ENCODE results near the gene ZNF784. TPM values are rescaled to one million over a fixed set of nuclear protein-coding genes. Genes with fewer than 3 reads are reported as not detected.
A peak's percentile ranks its signal among the peaks of the same experiment; 100 is the strongest.

ZNF784 gene
- total and polyA plus RNA-seq, 9 of the 15 experiments (the other 6 are each of a cell fraction or from before 2014, with no cell fraction given): 0.14 to 6.1 (median 2.1) TPM

GRCh38 chr19:55599468-55599841 is 24.9 kb downstream of the ZNF784 start, which contains the start of gene FIZ1 (continued):
- TF ChIP-seq ZBTB40 (IDR thresholded peaks at IDR 0.05) (peak; percentile 97), ZBTB40 (CRISPR knock-in tag; IDR thresholded peaks at IDR 0.05) (no peak), ARID4B (CRISPR knock-in tag; IDR thresholded peaks at IDR 0.05) (peak; percentile 79), NFYB (IDR thresholded peaks at IDR 0.05; ENCODE audit: extremely low read depth, insufficient read length) (no peak), MNT (conservative IDR thresholded peaks at IDR 0.05) (peak in 1 of 2 experiments; percentile 75; a peak in 3 of 4 replicates), ZNF324 (CRISPR knock-in tag; IDR thresholded peaks at IDR 0.05) (no peak), E2F3 (CRISPR knock-in tag; IDR thresholded peaks at IDR 0.05) (no peak), ZEB2 (IDR thresholded peaks at IDR 0.05) (no peak), ATF2 (CRISPR knock-in tag; IDR thresholded peaks at IDR 0.05) (no peak), ELF1 (tag; IDR thresholded peaks at IDR 0.05) (peak; percentile 90)

Data from K562 (cell line).